AG04449 (cell line): ENCODE measurements around the gene SEMA4B.
"Not testable (repeated sequence)": the region's sequence is repeated elsewhere in the genome, so short reads cannot be mapped to it uniquely, and the experiment has no call there.

Source experiments
- CTCF ChIA-PET: fragments of 350-600 bp; formaldehyde crosslinking; extraction: SDS; loops from one replicate; lab custom pipeline; 2021; ENCODE audit warnings: antibody characterized with exemption; lab: Yijun Ruan, JAX
- POLR2A ChIA-PET: fragments of 400-600, 350-600 bp; formaldehyde crosslinking; extraction: SDS; loops from one replicate; lab custom pipeline; 2020; ENCODE audit warnings: antibody characterized with exemption, inconsistent platforms; lab: Yijun Ruan, JAX
- DNase-seq: peaks from one replicate; pipeline ENCODE4 v3.0.0-alpha.2; 2010; ENCODE audit warnings: low read depth, low spot score
- H3K4me3 ChIP-seq: 2 replicates; pipeline ENCODE4 v1.5.1; 2011; ENCODE audit warnings: low read depth, mild to moderate bottlenecking, control low read depth, low read length
- CTCF ChIP-seq: IDR thresholded peaks from one replicate; pipeline ENCODE4 v1.5.1; 2011; ENCODE audit warnings: mild to moderate bottlenecking, moderate library complexity, low read length, control low read depth, inconsistent platforms; ENCODE audit not compliant: insufficient read depth; ENCODE audit errors: missing control alignments

SEMA4B gene

GRCh38 chr15:90178468-90179435 lies 22.4 kb upstream of the SEMA4B start:
- no peak for DNase-seq
- TF ChIP-seq CTCF = no peak
- CTCF ChIA-PET = no interaction called here
- POLR2A ChIA-PET = no interaction called here
- H3K4me3 ChIP-seq = no peak overlapping the region

GRCh38 chr15:90181776-90182175 lies 19.4 kb upstream of the SEMA4B start:
- CTCF ChIA-PET = no interaction called here
- POLR2A ChIA-PET = no interaction called here
- DNase-seq = no peak
- no peak for TF ChIP-seq CTCF
- H3K4me3 ChIP-seq = no peak overlapping the region

GRCh38 chr15:90184119-90184785 lies 16.9 kb upstream of the SEMA4B start:
- POLR2A ChIA-PET = no interaction called here
- H3K4me3 ChIP-seq = peak overlapping the region; percentile 64
- CTCF ChIA-PET = interaction anchor here (1.1 to 1.2 kb wide), 3 partner anchors 12 to 49 kb away, joined by 3 read pairs; no protein-coding TSS in a partner anchor
- DNase-seq = no peak
- no peak for TF ChIP-seq CTCF

- DNase-seq = no peak
- CTCF ChIA-PET = interaction anchor here (1.1 to 1.2 kb wide), 2 partner anchors 13 to 48 kb away, joined by 3 read pairs; no protein-coding TSS in a partner anchor
- TF ChIP-seq CTCF = no peak
- H3K4me3 ChIP-seq = peak overlapping the region; percentile 64
- POLR2A ChIA-PET = no interaction called here
These were observed 16.1 kb upstream of the SEMA4B start for GRCh38 chr15:90184786-90185704.

GRCh38 chr15:90187257-90187868 lies 13.8 kb upstream of the SEMA4B start:
- CTCF ChIA-PET = interaction anchor here (0.8 to 1.4 kb wide), 3 partner anchors 13 to 34 kb away, joined by 3 to 5 read pairs (median 3); partner anchors contain the start of gene SEMA4B
- H3K4me3 ChIP-seq = no peak overlapping the region
- no peak for TF ChIP-seq CTCF
- POLR2A ChIA-PET = no interaction called here
- no peak for DNase-seq

- POLR2A ChIA-PET, H3K4me3 ChIP-seq, DNase-seq, CTCF ChIA-PET: not testable (repeated sequence)
These were observed 13.1 kb upstream of the SEMA4B start for GRCh38 chr15:90188065-90188464.
